Hepatocyte (in vitro differentiated cells): Measurements from ENCODE around the gene FRY. TPM values are rescaled to one million over a fixed set of nuclear protein-coding genes. Genes with fewer than 3 reads are reported as not detected.

Source experiments
- DNase-seq: peaks from one replicate; pipeline ENCODE4 v3.0.0-alpha.2; 2016; ENCODE audit warnings: low spot score
- H2AFZ ChIP-seq: fragments of 200-600 bp; sonication (generic); 2 replicates; pipeline ENCODE4 v1.6.0; 2016; ENCODE audit warnings: antibody characterized with exemption, mild to moderate bottlenecking
- H3K27ac ChIP-seq: fragments of 200-600 bp; sonication (generic); 2 replicates; pipeline ENCODE4 v1.5.1; 2016; ENCODE audit warnings: mild to moderate bottlenecking
- H3K27me3 ChIP-seq: fragments of 200-600 bp; sonication (generic); 2 replicates; pipeline ENCODE4 v1.6.1; 2016
- H3K36me3 ChIP-seq: fragments of 200-600 bp; sonication (generic); replicated peaks from 2 replicates; pipeline ENCODE4 v1.5.1; 2016; ENCODE audit warnings: low read depth; ENCODE audit not compliant: insufficient read depth
- H3K4me1 ChIP-seq: fragments of 200-600 bp; sonication (generic); 2 replicates; pipeline ENCODE4 v1.5.1; 2016; ENCODE audit warnings: mild to moderate bottlenecking, moderate library complexity; ENCODE audit not compliant: insufficient read depth
- H3K4me2 ChIP-seq: fragments of 200-600 bp; sonication (generic); 2 replicates; pipeline ENCODE4 v1.6.0; 2016
- H3K4me3 ChIP-seq: fragments of 200-600 bp; sonication (generic); 2 replicates; pipeline ENCODE4 v1.5.1; 2016; ENCODE audit warnings: mild to moderate bottlenecking
- H3K79me2 ChIP-seq: fragments of 200-600 bp; sonication (generic); 2 replicates; pipeline ENCODE4 v1.6.0; 2017; ENCODE audit warnings: mild to moderate bottlenecking
- H3K9me2 ChIP-seq: fragments of 200-600 bp; sonication (generic); replicated peaks from 2 replicates; pipeline ENCODE4 v1.6.0; 2017; ENCODE audit warnings: mild to moderate bottlenecking; ENCODE audit not compliant: insufficient read depth
- H3K9me3 ChIP-seq: fragments of 200-600 bp; sonication (generic); 2 replicates; pipeline ENCODE4 v1.5.1; 2016; ENCODE audit warnings: low read depth, mild to moderate bottlenecking
- H4K20me1 ChIP-seq: fragments of 200-600 bp; sonication (generic); 2 replicates; pipeline ENCODE4 v1.6.0; 2016; ENCODE audit warnings: mild to moderate bottlenecking; ENCODE audit not compliant: insufficient read depth, poor library complexity, severe bottlenecking
- CTCF ChIP-seq: fragments of 200-600 bp; sonication (generic); IDR thresholded peaks from 2 replicates; pipeline ENCODE4 v1.5.1; 2016; ENCODE audit warnings: antibody characterized with exemption, mild to moderate bottlenecking; ENCODE audit not compliant: poor library complexity
- EZH2 ChIP-seq: fragments of 200-600 bp; sonication (generic); IDR thresholded peaks from 2 replicates; pipeline ENCODE4 v1.6.1; 2016; ENCODE audit warnings: antibody characterized with exemption, mild to moderate bottlenecking, borderline replicate concordance
- EZH2phosphoT487 ChIP-seq: fragments of 200-600 bp; sonication (generic); IDR thresholded peaks from one replicate; pipeline ENCODE4 v1.6.1; 2018; ENCODE audit warnings: antibody characterized with exemption, mild to moderate bottlenecking, low read depth, moderate library complexity; ENCODE audit not compliant: unreplicated experiment, severe bottlenecking
- WGBS: methylation state at CpG from one replicate; pipeline ENCODE4 v1.1.6; 2016; ENCODE audit warnings: low lambda C conversion rate; ENCODE audit errors: missing lambda C conversion rate; 5-methylcytosine and 5-hydroxymethylcytosine counted together
- polyA plus RNA-seq: library from polyadenylated mRNA; unstranded; fragments of >200 nt; fragmentation: Nextera tagmentation; extraction: Ambion mirVana; gene quantifications from 2 replicates; pipeline ENCODE4 v1.2.1, GENCODE V29; 2016
- total RNA-seq: library from RNA; depleted of rRNA; stranded (reverse); fragments of >200 nt; gene quantifications from 2 replicates; pipeline ENCODE4 v1.2.3, GENCODE V29; 2014

FRY gene
- total and polyA plus RNA-seq, 2 experiments from 2014 or later = 2.4 to 3.7 TPM

DNA sequence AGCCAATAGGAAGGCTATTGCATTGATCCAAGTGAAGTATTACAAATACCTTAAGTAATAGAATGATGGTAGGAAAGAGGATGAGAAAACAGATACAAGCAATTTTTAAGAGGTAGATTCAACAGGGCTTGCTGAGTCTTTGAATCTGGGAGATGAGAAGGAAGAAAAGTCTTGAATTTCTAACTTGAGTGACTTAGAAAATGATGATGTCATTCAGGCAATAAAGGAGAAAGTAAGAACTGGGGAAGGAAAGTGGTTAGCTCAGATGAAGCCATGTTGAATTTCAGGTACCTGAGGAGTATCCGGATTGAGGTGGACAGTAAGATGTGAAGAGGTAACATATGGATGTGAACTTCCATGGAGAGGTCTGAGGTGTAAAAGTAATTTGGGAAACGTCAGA lies 15.5 kb upstream of the FRY start:
- WGBS = 89% methylated on average over 2 of the region's 2 CpGs
- no peak for TF ChIP-seq EZH2phosphoT487
- no peak for TF ChIP-seq EZH2
- TF ChIP-seq CTCF = no peak
- no peaks in the 10 kb centered on the region for H4K20me1 ChIP-seq
- H2AFZ ChIP-seq = no peak overlapping the region
- H3K36me3 ChIP-seq = no peaks in the 10 kb centered on the region
- no peaks in the 10 kb centered on the region for H3K9me3 ChIP-seq
- no peak overlapping the region for H3K27ac ChIP-seq
- H3K4me3 ChIP-seq = no peak overlapping the region
- DNase-seq = no peak
- no peak overlapping the region for H3K4me2 ChIP-seq
- H3K9me2 ChIP-seq = no peaks in the 10 kb centered on the region
- H3K27me3 ChIP-seq = no peaks in the 10 kb centered on the region
- no peaks in the 10 kb centered on the region for H3K4me1 ChIP-seq
- H3K79me2 ChIP-seq = no peaks in the 10 kb centered on the region

- Histone ChIP-seq H3K4me3 (no peak overlapping the region), H3K27ac (no peak overlapping the region), H3K27me3 (no peaks in the 10 kb centered on the region), H3K9me3 (no peaks in the 10 kb centered on the region), H2AFZ (no peak overlapping the region), H3K4me1 (no peaks in the 10 kb centered on the region), H3K4me2 (no peak overlapping the region), H3K79me2 (no peaks in the 10 kb centered on the region), H4K20me1 (no peaks in the 10 kb centered on the region), H3K36me3 (no peaks in the 10 kb centered on the region), H3K9me2 (no peaks in the 10 kb centered on the region)
- 80% methylated on average over 4 of the region's 4 CpGs for WGBS
- peak; percentile 18 for DNase-seq
- TF ChIP-seq EZH2phosphoT487 = no peak
- TF ChIP-seq CTCF = no peak
- no peak for TF ChIP-seq EZH2
These were observed 14.9 kb upstream of the FRY start for GRCh38 chr13:32016631-32017030.

GRCh38 chr13:32017474-32017873 lies 14.1 kb upstream of the FRY start:
- no peak for TF ChIP-seq CTCF
- no peak for TF ChIP-seq EZH2phosphoT487
- no peak for TF ChIP-seq EZH2
- Histone ChIP-seq H3K79me2 (no peaks in the 10 kb centered on the region), H3K9me3 (no peaks in the 10 kb centered on the region), H3K4me3 (no peak overlapping the region), H2AFZ (no peak overlapping the region), H3K36me3 (no peaks in the 10 kb centered on the region), H3K4me2 (no peak overlapping the region), H3K9me2 (no peaks in the 10 kb centered on the region), H4K20me1 (no peaks in the 10 kb centered on the region), H3K27ac (no peak overlapping the region), H3K4me1 (no peaks in the 10 kb centered on the region), H3K27me3 (no peaks in the 10 kb centered on the region)
- 94% methylated on average over 6 of the region's 6 CpGs for WGBS
- no peak for DNase-seq

- Histone ChIP-seq H4K20me1 (no peaks in the 10 kb centered on the region), H3K4me2 (no peak overlapping the region), H3K4me1 (no peaks in the 10 kb centered on the region), H3K27ac (no peak overlapping the region), H3K27me3 (no peaks in the 10 kb centered on the region), H3K9me2 (no peaks in the 10 kb centered on the region), H3K4me3 (no peak overlapping the region), H3K9me3 (no peaks in the 10 kb centered on the region), H3K79me2 (no peaks in the 10 kb centered on the region), H2AFZ (no peak overlapping the region), H3K36me3 (no peaks in the 10 kb centered on the region)
- TF ChIP-seq EZH2phosphoT487 (no peak), CTCF (peak; percentile 89)
- peak; percentile 75 for DNase-seq
- 34% methylated on average over 6 of the region's 6 CpGs for WGBS
These were observed 11.9 kb upstream of the FRY start for GRCh38 chr13:32019612-32020233.
